ENCODE data around the gene PI4K2B.
"Not testable (repeated sequence)": the region's sequence is repeated elsewhere in the genome, so short reads cannot be mapped to it uniquely, and the experiment has no call there.

PI4K2B gene

DNA sequence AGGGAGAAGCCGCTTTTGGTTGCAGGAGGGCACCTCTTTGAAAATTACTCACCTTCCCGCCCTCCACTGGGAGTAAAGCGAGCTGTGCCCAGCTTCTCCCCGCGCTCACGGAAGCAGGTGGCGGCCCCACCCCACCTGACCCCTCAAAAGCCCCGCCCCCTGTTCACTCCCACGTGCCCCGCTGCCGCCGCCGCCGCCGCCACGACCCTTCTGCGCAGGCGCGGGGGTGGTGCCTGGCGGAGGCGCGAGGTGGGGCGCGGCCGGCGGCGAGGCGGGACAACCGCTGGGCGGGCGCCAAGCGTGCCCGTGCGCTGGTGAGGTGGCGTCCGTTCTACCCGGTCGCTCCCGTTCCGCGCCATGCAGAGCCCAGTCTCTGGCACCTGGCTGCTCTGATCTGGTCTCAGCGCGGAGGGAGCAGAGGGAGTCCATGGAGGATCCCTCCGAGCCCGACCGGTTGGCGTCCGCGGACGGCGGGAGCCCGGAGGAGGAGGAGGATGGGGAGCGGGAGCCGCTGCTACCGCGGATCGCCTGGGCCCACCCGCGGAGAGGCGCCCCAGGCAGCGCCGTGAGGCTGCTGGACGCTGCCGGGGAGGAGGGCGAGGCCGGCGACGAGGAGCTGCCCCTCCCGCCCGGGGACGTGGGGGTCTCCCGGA is at the start of gene PI4K2B:
Gene PI4K2B, plus strand, starts transcription at position 297 of the 653 bp plus-strand sequence. Its CDS starts 131 bp downstream, at position 428.
- DNase-seq: peak; percentile 91 to 97

- DNase-seq: no peak
Measured at GRCh38 chr4:25184056-25184455, 49.8 kb upstream of the PI4K2B start.

DNA sequence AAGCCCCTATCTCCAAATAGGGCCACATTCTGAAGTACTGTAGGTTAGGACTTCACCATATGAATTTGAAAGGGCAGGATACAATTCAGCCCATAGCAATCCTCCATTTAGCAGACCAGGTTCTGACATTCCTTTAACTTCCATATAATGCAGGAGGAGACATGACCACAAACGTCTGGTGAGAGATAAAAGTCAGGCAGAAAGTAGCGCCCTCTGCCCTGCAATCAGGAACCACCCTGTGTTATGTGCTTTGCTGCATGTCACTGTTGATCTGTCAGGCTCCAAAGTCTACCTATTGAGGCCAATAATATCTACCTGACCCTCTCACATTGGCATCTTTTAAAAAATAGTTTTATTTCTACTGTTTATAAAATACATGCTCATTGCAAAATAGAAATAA is 43.4 kb upstream of the PI4K2B start:
- no peak for DNase-seq

- DNase-seq: no peak
Measured at GRCh38 chr4:25198713-25199112, 35.1 kb upstream of the PI4K2B start.

- no peak for DNase-seq
Measured at GRCh38 chr4:25207997-25208396, 25.8 kb upstream of the PI4K2B start.

DNA sequence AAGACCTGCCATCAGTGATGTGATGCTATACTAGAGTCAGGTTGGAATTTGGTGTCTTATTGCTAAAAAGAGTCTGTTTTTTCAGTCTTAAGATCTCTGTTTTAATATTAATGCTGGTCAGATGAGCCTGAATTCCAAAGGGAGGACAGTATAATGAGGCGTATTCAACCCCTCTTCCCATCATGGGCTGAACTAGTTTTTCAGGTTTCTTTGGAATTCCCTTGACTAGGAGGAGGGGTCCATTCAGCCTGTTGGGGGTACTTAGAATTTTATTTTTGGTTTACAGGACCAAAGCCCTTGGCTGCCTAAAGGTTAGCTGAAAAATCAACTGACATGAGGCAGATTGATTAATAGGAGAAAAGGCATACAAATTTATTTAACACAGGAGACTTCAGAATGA is 24.1 kb upstream of the PI4K2B start:
- DNase-seq: no peak

- no peak for DNase-seq
Measured at GRCh38 chr4:25211721-25212120, 22.1 kb upstream of the PI4K2B start.

DNA sequence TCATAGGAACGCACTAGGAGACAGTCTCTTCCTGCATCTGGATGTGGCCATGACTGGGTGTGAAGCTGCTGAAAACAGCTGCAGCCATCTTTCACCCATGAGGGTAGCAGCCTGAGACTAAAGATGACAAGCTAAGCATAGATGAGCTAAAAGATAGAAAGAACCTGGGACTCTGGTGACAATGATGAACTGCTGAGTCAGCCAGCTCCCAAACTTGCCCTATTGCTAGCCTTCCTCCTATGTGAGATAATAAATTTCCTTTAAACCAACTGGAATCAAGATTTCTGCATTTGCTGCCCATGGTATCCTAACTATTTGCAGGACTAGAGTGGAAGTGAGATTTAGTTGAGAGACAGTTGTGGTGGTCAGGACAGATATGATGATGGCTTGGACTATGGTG is 21.0 kb upstream of the PI4K2B start:
- no peak for DNase-seq

GRCh38 chr4:25213347-25213979 is 20.4 kb upstream of the PI4K2B start:
- no peak for DNase-seq

GRCh38 chr4:25214750-25215149 is 19.1 kb upstream of the PI4K2B start:
- not testable (repeated sequence) for DNase-seq

GRCh38 chr4:25215511-25215910 is 18.3 kb upstream of the PI4K2B start:
- no peak for DNase-seq

GRCh38 chr4:25221377-25221776 is 12.5 kb upstream of the PI4K2B start:
- DNase-seq: no peak

DNA sequence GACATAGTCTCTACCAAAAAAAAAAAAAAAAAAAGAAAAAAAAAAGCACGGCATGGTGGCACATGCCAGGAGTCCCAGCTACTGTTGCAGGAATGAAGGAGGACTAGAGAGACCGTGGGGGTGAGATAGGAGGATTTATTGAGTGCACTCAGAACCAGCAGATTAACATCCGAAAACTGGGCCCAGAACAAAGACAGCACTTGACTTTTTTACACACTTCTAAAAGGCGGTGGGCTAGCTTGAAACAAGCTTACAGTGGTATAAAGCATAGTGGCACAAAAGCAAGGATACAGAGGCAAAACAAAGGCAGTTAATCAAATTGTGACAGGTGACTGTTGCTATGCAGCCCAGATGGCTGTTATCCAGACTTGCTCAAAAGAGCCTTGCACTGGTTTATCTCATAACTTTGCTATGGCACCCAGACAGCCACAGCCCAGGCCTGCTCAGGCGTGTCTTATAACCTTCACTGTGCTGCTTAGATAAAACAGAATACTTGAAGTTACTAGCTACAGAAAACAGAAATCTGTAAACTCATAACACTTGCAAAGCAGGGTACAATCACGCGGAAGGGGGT is 9.9 kb upstream of the PI4K2B start:
- DNase-seq: no peak

DNA sequence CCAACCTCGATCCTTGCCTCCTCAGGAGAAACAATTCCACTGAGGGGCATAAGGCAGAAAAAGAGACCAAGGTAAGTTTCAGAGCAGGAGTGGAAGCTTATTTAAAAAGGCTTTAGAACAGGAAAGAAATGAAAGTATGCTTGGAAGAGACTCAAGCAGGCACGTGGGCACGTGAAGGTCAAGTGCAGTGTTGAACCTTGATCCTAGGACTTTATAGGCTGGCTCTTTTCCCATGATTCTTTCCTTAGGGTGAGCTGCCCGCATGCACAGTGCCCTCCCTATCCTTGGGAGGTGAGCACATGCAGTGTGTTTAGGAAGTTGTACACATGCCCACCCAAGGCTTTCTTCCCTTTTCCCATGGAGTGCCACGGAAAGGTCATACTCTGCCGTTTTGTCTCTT is 4.0 kb upstream of the PI4K2B start:
- DNase-seq: no peak

DNA sequence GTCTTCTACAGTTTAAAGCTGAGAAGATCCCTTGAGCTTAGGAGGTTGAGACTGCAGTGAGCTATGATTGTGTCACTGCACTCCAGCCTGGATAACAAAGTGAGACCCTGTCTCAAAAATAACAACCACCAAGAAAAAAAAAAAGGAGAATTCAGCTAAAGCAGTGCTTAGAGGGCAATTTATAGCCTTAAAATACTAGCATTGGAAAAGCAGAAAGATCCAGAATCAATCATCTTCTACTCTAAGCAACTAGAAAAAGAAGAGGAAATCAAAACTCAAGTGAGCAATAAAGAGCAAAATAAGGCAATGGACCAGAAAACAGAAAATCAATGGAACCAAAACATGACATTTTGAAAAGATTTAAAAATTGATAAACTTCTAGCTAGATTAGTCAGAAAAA is 639 bp upstream of the PI4K2B start:
- DNase-seq: no peak

GRCh38 chr4:25234390-25235370 is 847 bp downstream of the PI4K2B start:
- peak; percentile 25 to 31 for DNase-seq

- DNase-seq: no peak
Measured at GRCh38 chr4:25235401-25235800, 1.6 kb downstream of the PI4K2B start.

DNA sequence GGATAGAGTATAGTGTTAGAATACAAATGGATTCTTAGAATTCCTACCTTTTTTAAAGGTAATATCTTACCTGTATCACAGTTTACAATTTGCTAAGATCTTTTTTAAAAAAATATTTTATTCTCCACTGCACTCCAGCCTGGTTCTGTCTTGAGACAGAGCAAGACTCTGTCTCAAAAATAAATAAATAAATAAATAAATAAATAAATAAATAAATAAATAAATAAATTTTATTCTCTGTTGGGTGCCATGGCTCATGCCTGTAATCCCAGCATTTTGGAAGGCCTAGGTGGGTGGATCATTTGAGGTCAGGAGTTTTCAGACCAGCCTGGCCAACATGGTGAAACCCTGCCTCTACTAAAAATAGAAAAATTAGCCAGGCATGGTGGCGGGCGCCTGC is 2.2 kb downstream of the PI4K2B start:
- DNase-seq: not testable (repeated sequence)

DNA sequence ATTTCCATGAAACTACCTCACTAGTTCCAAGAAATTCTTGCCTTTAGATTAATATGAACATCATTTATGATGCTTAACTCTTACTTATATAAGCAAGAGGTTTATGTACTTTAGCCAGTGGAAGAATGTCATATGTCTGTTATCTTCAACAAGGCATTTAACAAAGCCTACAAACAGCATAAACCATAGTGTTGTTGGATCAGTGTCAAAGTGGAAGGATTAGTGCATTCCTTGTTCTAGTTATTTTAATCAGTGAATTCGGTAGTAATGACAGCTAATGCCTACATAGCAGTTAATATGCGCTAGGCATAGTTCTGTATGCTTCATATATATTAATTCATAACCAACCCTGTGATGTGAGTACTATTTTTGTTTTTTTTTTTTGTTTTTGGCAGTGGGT is 3.1 kb downstream of the PI4K2B start:
- DNase-seq: no peak

GRCh38 chr4:25238052-25238451 is 4.2 kb downstream of the PI4K2B start:
- no peak for DNase-seq

DNA sequence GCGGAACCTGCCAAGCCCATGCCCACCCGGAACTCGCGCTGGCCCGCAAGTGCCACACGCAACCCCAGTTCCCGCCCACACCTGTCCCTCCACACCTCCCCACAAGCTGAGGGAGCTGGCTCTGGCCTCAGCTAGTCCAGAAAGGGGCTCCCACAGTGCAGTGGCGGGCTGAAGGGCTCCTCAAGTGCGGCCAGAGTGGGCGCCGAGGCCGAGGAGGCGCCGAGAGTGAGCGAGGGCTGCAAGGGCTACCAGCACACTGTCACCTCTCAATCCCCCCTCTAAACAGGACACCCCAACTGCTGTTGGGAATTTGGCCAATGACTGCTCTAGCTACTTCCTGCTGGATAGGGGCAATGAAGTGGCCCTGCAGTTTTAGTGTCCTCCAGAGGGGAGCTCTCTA is 5.7 kb downstream of the PI4K2B start:
- DNase-seq: not testable (repeated sequence)

GRCh38 chr4:25240754-25241210 is 6.9 kb downstream of the PI4K2B start:
- DNase-seq: not testable (repeated sequence)

- DNase-seq: not testable (repeated sequence)
Measured at GRCh38 chr4:25242195-25242594, 8.4 kb downstream of the PI4K2B start.

Measured in stimulated activated CD4-positive, alpha-beta T cell treated with anti-CD3 and anti-CD28 coated beads, Interleukin-4, amount 100 ng/mL, for 4 hours (primary cell).